ENCODE data around the gene KIF7.
"Not testable (repeated sequence)": the region's sequence is repeated elsewhere in the genome, so short reads cannot be mapped to it uniquely, and the experiment has no call there.

Gene KIF7

DNA sequence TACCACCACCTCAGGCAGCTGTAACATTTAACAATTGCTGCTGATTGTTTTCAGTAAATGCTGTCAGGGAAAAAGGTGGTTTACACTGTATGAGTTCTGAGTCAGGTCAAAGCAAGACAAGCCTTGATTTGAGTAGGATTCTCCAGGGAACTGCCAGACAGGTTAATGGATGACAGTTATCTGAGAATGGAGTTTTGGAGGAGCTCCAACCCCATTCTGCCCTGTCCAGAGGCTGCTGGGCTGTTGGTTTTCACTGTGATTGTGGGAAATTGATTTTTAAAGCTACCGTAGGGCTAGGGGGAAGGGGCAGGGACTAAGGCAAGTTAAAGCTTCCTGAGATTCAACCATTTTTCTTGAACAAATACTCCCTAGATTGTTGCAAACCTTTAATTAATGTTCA, 40.1 kb downstream of the KIF7 start:
- DNase-seq: no peak

- no peak for DNase-seq
Observed at GRCh38 chr15:89614164-89614563, 41.1 kb downstream of the KIF7 start.

DNA sequence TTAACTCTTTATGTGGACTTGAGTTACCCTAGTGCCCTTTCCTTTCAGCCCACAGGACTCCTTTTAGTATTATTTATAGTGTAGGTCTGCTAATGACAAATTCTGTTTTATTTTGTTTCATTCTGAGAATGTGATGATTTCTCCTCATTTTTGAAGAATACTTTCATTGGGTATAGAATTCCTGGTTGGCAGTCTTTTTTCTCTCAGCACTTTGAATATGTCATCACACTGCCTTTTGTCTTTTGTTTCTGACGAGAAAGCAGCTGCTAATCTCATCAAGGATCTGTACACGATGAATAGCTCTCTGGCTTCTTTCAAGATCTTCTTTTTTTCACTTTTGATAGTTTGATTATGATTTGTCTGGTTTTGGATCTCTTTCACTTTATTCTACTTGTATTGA, 42.2 kb downstream of the KIF7 start:
- no peak for DNase-seq

- DNase-seq: no peak
Observed at GRCh38 chr15:89611317-89611716, 44.0 kb downstream of the KIF7 start.

DNA sequence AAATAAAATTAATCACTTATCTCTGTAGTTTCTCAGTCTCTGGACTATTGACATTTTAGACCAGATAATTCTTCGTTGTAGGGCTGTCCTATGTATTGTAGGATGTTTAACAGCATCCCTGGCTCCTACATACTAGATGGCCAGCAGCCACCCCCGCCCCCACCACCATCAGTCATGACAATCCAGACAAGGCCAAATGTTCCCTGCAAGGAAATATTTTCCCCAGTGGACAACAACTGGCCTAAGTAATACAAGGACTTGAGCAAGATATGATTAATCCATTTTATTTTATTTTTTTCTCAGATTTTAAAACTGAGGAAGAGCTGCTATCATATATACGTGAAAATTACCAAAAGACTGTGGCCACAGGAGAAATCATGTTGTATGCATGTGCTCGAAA, 56.2 kb downstream of the KIF7 start:
- DNase-seq: no peak

GRCh38 chr15:89593018-89593417, 62.2 kb downstream of the KIF7 start:
- no peak for DNase-seq

DNA sequence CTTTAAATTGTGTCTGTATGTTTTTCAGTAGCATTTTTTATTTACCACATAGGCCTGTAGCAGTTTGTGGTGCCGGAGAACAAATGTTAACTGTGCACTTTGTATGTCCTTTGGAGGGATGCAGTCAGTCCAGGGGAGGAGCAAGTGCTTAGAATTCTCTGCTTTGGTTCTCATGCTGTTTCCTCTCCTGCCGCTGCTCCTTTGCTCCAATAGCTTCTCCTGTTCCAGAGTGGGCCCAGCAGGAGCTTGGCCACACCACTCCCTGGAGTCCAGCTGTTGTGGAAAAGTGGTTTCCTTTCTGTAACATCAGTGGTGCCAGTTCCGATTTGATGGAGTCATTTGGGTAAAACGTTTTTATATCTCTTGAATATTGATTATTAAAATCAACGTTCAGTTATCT, 63.4 kb downstream of the KIF7 start:
- no peak for DNase-seq

DNA sequence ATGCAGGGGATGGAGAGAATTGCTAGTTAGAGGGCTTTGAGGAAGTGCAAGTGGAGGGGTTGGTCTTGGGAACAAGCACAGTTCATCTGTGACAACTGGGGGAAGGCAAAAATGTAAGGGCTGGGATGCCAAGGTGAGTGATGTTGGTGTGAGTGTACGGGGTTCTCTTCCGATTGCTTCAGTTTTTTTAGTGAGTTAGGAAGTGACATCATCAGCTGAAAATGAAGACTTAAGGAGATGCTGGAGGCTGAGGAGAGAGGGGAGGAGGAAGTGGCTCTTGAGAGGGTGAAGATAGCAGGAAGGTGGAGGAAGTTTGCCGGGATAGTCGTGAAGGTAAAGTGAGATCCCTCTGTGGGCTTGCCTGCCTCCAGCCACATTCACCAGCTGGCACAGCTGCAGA, 67.3 kb downstream of the KIF7 start:
- no peak for DNase-seq

DNA sequence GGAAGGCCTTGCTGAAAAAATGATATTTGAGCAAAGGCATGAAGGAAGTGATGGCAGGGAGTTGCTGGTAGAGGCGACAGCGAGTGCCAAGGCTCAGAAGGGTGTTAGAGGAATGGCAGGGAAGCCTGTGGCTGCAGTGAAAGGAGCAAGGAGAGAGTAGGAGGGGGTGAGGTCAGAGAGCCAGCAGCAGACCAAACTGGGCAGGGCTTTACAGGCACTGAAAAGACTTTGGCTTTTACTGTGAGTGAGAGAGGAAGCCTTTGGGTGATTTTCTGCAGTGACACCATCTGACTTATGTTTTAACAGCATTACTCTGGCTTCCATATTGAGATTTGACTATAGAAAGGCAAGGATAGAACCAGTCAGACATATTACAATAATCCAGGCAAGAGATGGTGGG, 68.6 kb downstream of the KIF7 start:
- no peak for DNase-seq

DNA sequence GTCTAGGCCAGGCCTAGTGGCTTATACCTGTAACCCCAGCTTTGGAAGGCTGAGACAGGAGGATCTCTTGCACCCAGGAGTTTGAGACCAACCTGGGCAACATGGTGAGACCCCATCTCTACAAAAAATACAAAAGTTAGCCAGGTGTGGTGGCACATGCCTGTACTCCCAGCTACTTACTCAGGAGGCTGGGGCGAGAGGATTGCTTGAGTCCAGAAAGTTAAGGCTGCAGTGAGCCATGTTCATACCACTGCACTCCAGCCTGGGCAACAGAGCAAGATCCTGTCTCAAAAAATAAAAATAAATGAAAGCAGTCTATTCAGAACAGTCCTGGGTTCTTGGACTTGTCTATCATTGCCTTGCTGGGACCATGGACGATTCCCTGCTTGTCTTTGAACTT, 74.5 kb downstream of the KIF7 start:
- DNase-seq: not testable (repeated sequence)

GRCh38 chr15:89578146-89578545, 77.1 kb downstream of the KIF7 start:
- DNase-seq: no peak
